Duodenal mucosa (tissue), 2 donors: ENCODE data around the gene GRK7.
"Not testable (repeated sequence)": the region's sequence is repeated elsewhere in the genome, so short reads cannot be mapped to it uniquely, and the experiment has no call there.

Experiments used
- H3K27ac ChIP-seq: one replicate; pipeline ENCODE4 v1.7.0; 2013; ENCODE audit warnings: low read depth, low read length
- H3K27me3 ChIP-seq, 2 donors: one replicate each; pipeline ENCODE4 v1.7.0; 2013; ENCODE audit warnings: low read length in 2 of 2, control low read depth in 1 of 2; ENCODE audit not compliant: insufficient read depth in 2 of 2, control insufficient read depth in 1 of 2
- H3K36me3 ChIP-seq, 2 donors: one replicate each; pipeline ENCODE4 v1.7.0; 2013; ENCODE audit warnings: low read length in 2 of 2, control low read depth in 1 of 2; ENCODE audit not compliant: insufficient read depth in 2 of 2, control insufficient read depth in 1 of 2
- H3K4me1 ChIP-seq, 2 donors: one replicate each; pipeline ENCODE4 v1.7.0; 2013; ENCODE audit warnings: low read length in 2 of 2, control low read depth in 1 of 2; ENCODE audit not compliant: insufficient read depth in 2 of 2, control insufficient read depth in 1 of 2
- H3K4me3 ChIP-seq, 2 donors: one replicate each; pipeline ENCODE4 v1.7.0; 2013; ENCODE audit warnings: low read length in 2 of 2, low read depth in 1 of 2
- H3K9ac ChIP-seq, 2 donors: one replicate each; pipeline ENCODE4 v1.7.0; 2013; ENCODE audit warnings: low read length in 2 of 2, low read depth in 1 of 2
- H3K9me3 ChIP-seq, 2 donors: one replicate each; pipeline ENCODE4 v1.7.0; 2013; ENCODE audit warnings: low read length in 2 of 2, control low read depth in 1 of 2; ENCODE audit not compliant: control insufficient read depth in 1 of 2

The GRK7 gene

GRCh38 chr3:141777957-141778813, 15.0 kb downstream of the GRK7 start:
- Histone ChIP-seq H3K9me3 (no peaks in the 10 kb centered on the region), H3K36me3 (no peaks in the 10 kb centered on the region), H3K4me3 (no peak overlapping the region), H3K4me1 (no peaks in the 10 kb centered on the region), H3K27me3 (no peaks in the 10 kb centered on the region), H3K9ac (no peak overlapping the region), H3K27ac (no peak overlapping the region)

- Histone ChIP-seq H3K27ac (no peak overlapping the region), H3K27me3 (no peaks in the 10 kb centered on the region), H3K9ac (no peak overlapping the region), H3K4me3 (no peak overlapping the region), H3K4me1 (no peaks in the 10 kb centered on the region), H3K9me3 (no peaks in the 10 kb centered on the region), H3K36me3 (no peaks in the 10 kb centered on the region)
Observed at GRCh38 chr3:141779667-141780066, 16.5 kb downstream of the GRK7 start.

- Histone ChIP-seq H3K27me3 (no peaks in the 10 kb centered on the region), H3K4me1 (no peaks in the 10 kb centered on the region), H3K27ac (no peak overlapping the region), H3K9me3 (no peaks in the 10 kb centered on the region), H3K4me3 (no peak overlapping the region), H3K9ac (no peak overlapping the region), H3K36me3 (no peaks in the 10 kb centered on the region)
Observed at GRCh38 chr3:141782386-141782932, 19.3 kb downstream of the GRK7 start.

- no peak overlapping the region for H3K27ac ChIP-seq
- no peaks in the 10 kb centered on the region for H3K9me3 ChIP-seq
- H3K4me1 ChIP-seq, result no peaks in the 10 kb centered on the region
- no peak overlapping the region for H3K4me3 ChIP-seq
- no peaks in the 10 kb centered on the region for H3K36me3 ChIP-seq
- H3K27me3 ChIP-seq, result no peaks in the 10 kb centered on the region
- no peak overlapping the region for H3K9ac ChIP-seq
Observed at GRCh38 chr3:141783632-141784031, 20.4 kb downstream of the GRK7 start.

GRCh38 chr3:141784096-141784495, 20.9 kb downstream of the GRK7 start:
- Histone ChIP-seq H3K27me3 (no peaks in the 10 kb centered on the region), H3K4me1 (no peaks in the 10 kb centered on the region), H3K27ac (no peak overlapping the region), H3K9me3 (no peaks in the 10 kb centered on the region), H3K36me3 (no peaks in the 10 kb centered on the region), H3K4me3 (no peak overlapping the region), H3K9ac (no peak overlapping the region)

- Histone ChIP-seq H3K9ac (no peak overlapping the region), H3K4me1 (no peaks in the 10 kb centered on the region), H3K9me3 (no peaks in the 10 kb centered on the region), H3K27me3 (no peaks in the 10 kb centered on the region), H3K36me3 (no peaks in the 10 kb centered on the region), H3K27ac (no peak overlapping the region), H3K4me3 (no peak overlapping the region)
Observed at GRCh38 chr3:141784531-141784930, 21.3 kb downstream of the GRK7 start.

- Histone ChIP-seq H3K9me3 (no peaks in the 10 kb centered on the region), H3K4me3 (no peak overlapping the region), H3K4me1 (no peaks in the 10 kb centered on the region), H3K27ac (no peak overlapping the region), H3K36me3 (no peaks in the 10 kb centered on the region), H3K27me3 (no peaks in the 10 kb centered on the region), H3K9ac (no peak overlapping the region)
Observed at GRCh38 chr3:141788149-141788548, 24.9 kb downstream of the GRK7 start.

- H3K9ac ChIP-seq, result not testable (repeated sequence)
Observed at GRCh38 chr3:141788750-141789149, 25.5 kb downstream of the GRK7 start.

GRCh38 chr3:141789281-141789680, 26.1 kb downstream of the GRK7 start:
- Histone ChIP-seq H3K27ac (no peak overlapping the region), H3K9me3 (no peaks in the 10 kb centered on the region), H3K36me3 (no peaks in the 10 kb centered on the region), H3K4me1 (no peaks in the 10 kb centered on the region), H3K4me3 (no peak overlapping the region), H3K27me3 (no peaks in the 10 kb centered on the region), H3K9ac (no peak overlapping the region)

More at GRCh38 chr3:141788750-141789149, 25.5 kb downstream of the GRK7 start:
- H3K27me3 ChIP-seq, H3K4me1 ChIP-seq, H3K4me3 ChIP-seq, H3K27ac ChIP-seq, H3K36me3 ChIP-seq, H3K9me3 ChIP-seq: not testable (repeated sequence)

- no peaks in the 10 kb centered on the region for H3K36me3 ChIP-seq
- H3K4me3 ChIP-seq, result no peak overlapping the region
- H3K27me3 ChIP-seq, result no peaks in the 10 kb centered on the region
- no peaks in the 10 kb centered on the region for H3K4me1 ChIP-seq
- no peak overlapping the region for H3K27ac ChIP-seq
- H3K9me3 ChIP-seq, result no peaks in the 10 kb centered on the region
- H3K9ac ChIP-seq, result no peak overlapping the region
Observed at GRCh38 chr3:141790171-141790570, 27.0 kb downstream of the GRK7 start.
